ENCODE data around the gene TRABD2B. TPM values are rescaled to one million over a fixed set of nuclear protein-coding genes. Genes with fewer than 3 reads are reported as not detected.

TRABD2B gene
- total and polyA plus RNA-seq, 12 donors, result 0.33 to 3.3 (median 0.83) TPM

- TF ChIP-seq, protein P1, sequence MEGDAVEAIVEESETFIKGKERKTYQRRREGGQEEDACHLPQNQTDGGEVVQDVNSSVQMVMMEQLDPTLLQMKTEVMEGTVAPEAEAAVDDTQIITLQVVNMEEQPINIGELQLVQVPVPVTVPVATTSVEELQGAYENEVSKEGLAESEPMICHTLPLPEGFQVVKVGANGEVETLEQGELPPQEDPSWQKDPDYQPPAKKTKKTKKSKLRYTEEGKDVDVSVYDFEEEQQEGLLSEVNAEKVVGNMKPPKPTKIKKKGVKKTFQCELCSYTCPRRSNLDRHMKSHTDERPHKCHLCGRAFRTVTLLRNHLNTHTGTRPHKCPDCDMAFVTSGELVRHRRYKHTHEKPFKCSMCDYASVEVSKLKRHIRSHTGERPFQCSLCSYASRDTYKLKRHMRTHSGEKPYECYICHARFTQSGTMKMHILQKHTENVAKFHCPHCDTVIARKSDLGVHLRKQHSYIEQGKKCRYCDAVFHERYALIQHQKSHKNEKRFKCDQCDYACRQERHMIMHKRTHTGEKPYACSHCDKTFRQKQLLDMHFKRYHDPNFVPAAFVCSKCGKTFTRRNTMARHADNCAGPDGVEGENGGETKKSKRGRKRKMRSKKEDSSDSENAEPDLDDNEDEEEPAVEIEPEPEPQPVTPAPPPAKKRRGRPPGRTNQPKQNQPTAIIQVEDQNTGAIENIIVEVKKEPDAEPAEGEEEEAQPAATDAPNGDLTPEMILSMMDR (IDR thresholded peaks at IDR 0.05), result no peak
- TF ChIP-seq POLR2A (IDR thresholded peaks at IDR 0.05), result no peak
- H3K36me3 ChIP-seq (replicated peaks in 1 of 2), result no peaks in the 10 kb centered on the region
- H3K9me3 ChIP-seq (replicated peaks in 1 of 3), result no peaks in the 10 kb centered on the region
- no peak overlapping the region for H3K4me3 ChIP-seq
- no peaks in the 10 kb centered on the region for H3K4me1 ChIP-seq (replicated peaks in 1 of 2)
- H3K27ac ChIP-seq, result no peak overlapping the region
- WGBS, 4 donors, result 78 to 88% (median 86%) methylated on average over 4 of the region's 4 CpGs
- H3K27me3 ChIP-seq, result no peaks in the 10 kb centered on the region
- intact Hi-C loops (cut with DNase I), result no loop called here
- DNase-seq, result no peak
Measured at GRCh38 chr1:47785118-47785517, 212.1 kb downstream of the TRABD2B start.

GRCh38 chr1:47784497-47784822, 212.7 kb downstream of the TRABD2B start:
- Histone ChIP-seq H3K4me3 (no peak overlapping the region), H3K27ac (no peak overlapping the region), H3K9me3 (replicated peaks in 1 of 3) (no peaks in the 10 kb centered on the region), H3K36me3 (replicated peaks in 1 of 2) (no peaks in the 10 kb centered on the region), H3K4me1 (replicated peaks in 1 of 2) (no peaks in the 10 kb centered on the region), H3K27me3 (no peaks in the 10 kb centered on the region)
- 73 to 81% (median 75%) methylated on average over 5 to 6 of the region's 6 CpGs for WGBS, 4 donors
- TF ChIP-seq, protein P1 (IDR thresholded peaks at IDR 0.05), result no peak
- TF ChIP-seq POLR2A (IDR thresholded peaks at IDR 0.05), result no peak
- no peak for DNase-seq
- intact Hi-C loops (cut with DNase I), result no loop called here

GRCh38 chr1:47783638-47784496, 213.3 kb downstream of the TRABD2B start:
- H3K4me3 ChIP-seq, result no peak overlapping the region
- no peaks in the 10 kb centered on the region for H3K27me3 ChIP-seq
- intact Hi-C loops (cut with DNase I), result no loop called here
- no peaks in the 10 kb centered on the region for H3K9me3 ChIP-seq (replicated peaks in 1 of 3)
- WGBS, 4 donors, result 49 to 64% (median 61%) methylated on average over 14 of the region's 14 CpGs
- H3K36me3 ChIP-seq (replicated peaks in 1 of 2), result no peaks in the 10 kb centered on the region
- no peak for DNase-seq
- TF ChIP-seq, protein P1 (IDR thresholded peaks at IDR 0.05), result no peak
- TF ChIP-seq POLR2A (IDR thresholded peaks at IDR 0.05), result no peak
- no peaks in the 10 kb centered on the region for H3K4me1 ChIP-seq (replicated peaks in 1 of 2)
- no peak overlapping the region for H3K27ac ChIP-seq

DNA sequence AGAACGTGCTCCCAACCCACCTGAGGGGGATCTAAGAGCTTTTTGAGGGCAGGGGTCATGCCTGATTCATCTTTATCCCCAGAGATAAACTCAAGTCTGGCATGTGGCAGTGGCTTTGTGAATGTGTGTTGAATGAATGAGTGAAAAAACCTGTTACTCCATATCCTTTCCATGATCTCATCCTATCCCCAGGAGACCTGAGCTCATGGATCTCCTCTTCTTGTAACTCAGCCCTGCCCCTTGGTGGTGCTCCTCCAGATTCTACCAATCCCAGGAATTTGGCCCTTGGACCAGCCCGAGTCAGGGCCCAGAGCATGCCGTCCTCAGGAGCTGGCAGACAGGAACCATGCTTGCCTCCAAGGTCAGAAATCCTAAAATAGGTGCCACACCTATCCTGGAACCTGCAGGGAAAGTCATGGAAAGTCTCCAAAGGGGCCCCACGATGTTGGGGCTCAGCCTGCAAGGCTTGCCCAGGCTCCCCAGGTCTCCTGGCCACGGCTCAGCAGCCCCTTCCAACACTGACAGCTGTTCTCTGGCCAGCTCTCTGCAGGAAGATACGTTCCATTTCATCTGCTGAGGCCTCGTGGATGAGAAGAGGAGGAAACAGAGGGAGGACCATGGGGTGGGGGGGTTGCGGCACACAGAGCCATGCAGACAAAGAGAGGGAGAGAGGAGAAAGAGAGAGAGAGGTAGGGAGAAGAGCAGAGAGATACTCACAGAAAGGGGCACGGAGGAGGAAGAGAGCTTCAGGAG, 214.6 kb downstream of the TRABD2B start:
- DNase-seq, result no peak

More for the DNA sequence above, 214.6 kb downstream of the TRABD2B start:
- H3K4me3 ChIP-seq, result no peak overlapping the region
- H3K4me1 ChIP-seq (replicated peaks in 1 of 2), result no peaks in the 10 kb centered on the region
- 75 to 85% (median 82%) methylated on average over 7 to 9 of the region's 9 CpGs for WGBS, 4 donors
- H3K36me3 ChIP-seq (replicated peaks in 1 of 2), result no peaks in the 10 kb centered on the region
- TF ChIP-seq POLR2A (IDR thresholded peaks at IDR 0.05), result no peak
- H3K27me3 ChIP-seq, result no peaks in the 10 kb centered on the region
- H3K9me3 ChIP-seq (replicated peaks in 1 of 3), result no peaks in the 10 kb centered on the region
- intact Hi-C loops (cut with DNase I), result no loop called here
- no peak overlapping the region for H3K27ac ChIP-seq
